Stimulated activated CD8-positive, alpha-beta memory T cell treated with anti-CD3 and anti-CD28 coated beads, Interleukin-15, amount 100 ng/mL, for 48 hours (primary cell): Measurements from ENCODE around the gene UBAP1.
"Not testable (repeated sequence)": the region's sequence is repeated elsewhere in the genome, so short reads cannot be mapped to it uniquely, and the experiment has no call there.

Source experiments
- DNase-seq, 2 donors: peaks; one replicate each; pipeline ENCODE4 v3.0.0-alpha.2; 2020; ENCODE audit warnings: low read depth in 2 of 2

UBAP1 gene

DNA sequence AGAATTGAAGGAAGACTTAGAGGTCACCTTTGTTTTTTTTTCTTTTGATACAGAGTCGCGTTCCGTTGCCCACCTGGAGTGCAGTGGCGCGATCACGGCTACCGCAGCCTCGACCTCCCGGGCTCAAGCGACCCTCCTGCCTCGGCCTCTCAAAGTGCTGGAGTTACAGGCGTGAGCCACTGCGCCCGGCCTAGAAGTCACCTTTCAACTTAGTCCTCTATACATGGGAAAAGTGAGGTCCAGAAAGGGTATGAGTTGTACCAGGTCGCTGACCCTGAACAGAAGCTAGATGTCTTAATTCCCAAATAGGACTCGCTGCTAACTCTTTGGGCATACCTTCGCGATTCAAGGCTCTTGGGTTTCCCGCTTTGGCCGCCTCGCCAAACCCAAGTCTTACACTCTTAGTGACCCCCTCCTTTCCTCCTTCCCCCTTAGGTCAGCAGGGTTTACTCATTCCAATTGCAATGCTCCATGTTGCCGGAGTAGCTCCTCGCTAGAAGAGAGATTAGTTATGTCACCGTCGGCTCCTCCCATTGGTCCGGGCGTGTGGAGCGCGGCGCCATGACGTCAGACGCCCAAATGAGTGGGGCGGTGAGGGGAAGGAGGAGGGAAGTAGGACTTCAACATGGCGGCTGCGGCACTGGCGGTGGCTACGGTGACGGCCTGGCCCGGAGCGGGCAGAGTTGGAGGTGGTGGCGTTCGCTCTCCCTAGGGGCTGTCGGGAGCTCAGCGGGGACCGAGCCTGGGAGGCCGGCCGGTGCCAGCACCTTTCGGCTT lies at the start of gene UBAP1:
Gene UBAP1 (plus strand): TSS at position 608 of the 777 bp plus-strand sequence. CDS start 41,872 bp downstream, outside the sequence.
- peak; percentile 92 to 93 for DNase-seq

DNA sequence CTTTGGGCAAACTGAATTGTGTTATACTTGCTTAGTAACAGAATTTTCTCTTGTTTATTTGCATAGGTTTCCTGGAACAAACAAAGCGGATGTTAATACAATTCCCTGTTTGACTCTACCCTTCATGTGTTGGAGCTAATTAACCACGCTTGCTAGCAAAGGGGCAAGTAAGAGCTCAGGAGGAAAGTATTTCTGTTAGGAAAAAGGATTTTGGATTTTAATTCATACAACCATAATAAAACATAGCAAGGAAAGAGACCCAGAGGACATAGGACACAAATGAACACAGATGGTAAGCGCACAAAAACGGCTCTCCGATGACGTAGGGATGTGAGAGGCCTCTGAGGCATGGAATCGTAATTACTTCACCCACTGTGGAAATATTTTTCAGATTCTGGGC lies 47.3 kb upstream of the UBAP1 start:
- DNase-seq: no peak

DNA sequence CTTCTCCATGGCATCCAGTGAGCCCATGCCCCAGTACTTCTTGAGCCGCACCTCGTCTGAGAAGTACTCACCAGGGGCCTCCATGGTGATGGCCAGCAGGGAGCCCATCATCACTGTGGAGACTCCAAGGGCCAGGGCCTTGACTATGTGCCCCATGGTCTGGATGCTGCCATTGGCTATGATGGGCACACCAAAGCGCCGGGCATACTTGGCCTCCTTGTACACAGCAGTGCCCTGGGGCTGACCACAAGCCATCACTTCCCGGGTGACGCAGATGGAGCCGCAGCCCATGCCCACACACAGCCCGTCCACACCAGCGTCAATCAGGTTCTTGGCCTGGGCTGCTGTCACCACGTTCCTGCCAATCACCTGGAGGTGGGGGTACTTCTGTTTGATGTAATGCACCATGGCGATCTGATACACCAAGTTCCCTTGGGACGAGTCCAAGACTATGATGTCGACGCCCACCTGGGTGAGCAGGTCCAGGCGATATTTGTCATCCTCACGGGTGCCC lies 45.4 kb upstream of the UBAP1 start:
- DNase-seq: no peak

DNA sequence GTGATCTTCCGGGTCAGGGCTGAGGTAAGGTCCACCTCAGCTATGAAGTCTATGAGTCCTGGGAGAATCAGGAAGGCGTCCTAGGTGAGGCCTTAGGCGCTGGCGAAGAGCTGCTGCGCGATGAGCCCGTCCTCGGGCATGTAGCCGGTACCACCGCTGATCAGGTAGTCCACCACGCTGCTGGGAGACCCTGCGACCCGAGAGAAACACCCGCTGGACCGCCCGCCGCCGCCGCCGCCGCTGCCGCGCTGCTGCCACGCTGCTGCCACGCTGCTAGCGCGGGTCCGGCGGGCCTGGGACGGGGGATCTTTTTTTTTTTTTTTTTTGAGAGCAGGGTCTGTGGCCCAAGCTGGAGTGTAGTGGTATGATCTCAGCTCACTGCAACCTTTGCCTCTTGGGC lies 44.3 kb upstream of the UBAP1 start:
- DNase-seq: no peak

DNA sequence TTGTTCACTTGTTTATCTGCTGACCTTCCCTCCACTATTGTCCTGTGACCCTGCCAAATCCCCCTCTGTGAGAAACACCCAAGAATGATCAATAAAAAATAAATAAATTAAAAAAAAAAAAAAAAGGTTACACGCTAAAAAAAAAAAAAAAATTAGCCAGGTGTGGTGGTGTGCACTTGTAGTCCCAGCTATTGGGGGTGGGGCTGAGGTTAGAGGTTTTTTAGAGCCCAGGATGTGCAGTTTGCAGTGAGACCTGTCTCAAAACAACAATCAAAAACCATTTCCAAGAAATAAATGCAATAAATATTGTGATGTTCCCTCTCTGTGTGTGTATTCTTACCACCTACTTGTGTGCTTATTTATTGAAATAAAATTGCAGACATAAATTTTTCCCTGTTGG lies 40.2 kb upstream of the UBAP1 start:
- not testable (repeated sequence) for DNase-seq

DNA sequence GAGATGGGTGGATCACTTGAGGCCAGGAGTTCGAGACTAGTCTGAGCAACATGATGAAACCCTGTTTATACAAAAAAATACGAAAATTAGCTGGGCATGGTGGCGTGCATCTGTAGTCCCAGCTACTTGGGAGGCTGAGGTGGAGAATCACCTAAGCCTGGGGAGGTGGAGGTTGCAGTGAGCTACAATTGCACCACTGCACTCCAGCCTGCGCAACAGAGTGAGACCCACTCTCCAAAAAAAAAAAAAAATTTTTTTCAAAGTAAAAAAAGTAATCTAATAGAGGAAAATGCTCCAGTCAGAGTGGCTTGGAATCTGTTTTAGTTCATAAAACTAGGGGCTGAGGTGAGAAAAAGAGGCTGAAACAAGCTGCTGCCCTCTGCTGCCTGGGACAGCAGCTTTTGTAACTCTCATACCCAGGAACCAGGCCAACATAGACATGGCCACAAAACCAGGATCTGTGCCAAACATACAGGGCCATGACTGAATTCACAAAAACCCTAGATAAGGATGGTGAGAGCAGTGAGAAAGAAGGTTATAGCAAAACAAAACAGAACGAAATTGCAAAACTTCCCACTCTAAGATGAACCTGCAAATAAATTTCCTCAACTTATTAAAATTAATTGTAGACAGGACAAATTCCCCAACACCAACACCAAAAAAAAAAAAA lies 39.2 kb upstream of the UBAP1 start:
- no peak for DNase-seq

DNA sequence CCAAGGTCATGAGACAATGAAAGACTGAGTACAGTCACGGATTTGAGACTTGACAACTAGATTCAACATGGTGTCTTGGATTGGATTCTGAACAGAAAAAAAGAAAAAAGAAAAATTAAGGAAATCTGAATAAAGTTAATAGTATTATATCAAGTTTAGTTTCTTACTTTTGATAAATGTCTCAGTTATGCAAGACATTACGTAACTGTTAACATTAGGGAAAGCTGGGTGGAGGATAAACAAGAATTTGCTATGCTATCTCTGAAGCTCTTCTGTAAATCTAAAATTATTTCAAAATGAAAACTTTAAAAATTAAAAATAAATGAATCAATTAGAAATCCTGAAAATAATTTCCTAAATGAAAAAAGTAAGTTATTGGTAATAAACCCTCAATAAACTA lies 38.0 kb upstream of the UBAP1 start:
- no peak for DNase-seq

DNA sequence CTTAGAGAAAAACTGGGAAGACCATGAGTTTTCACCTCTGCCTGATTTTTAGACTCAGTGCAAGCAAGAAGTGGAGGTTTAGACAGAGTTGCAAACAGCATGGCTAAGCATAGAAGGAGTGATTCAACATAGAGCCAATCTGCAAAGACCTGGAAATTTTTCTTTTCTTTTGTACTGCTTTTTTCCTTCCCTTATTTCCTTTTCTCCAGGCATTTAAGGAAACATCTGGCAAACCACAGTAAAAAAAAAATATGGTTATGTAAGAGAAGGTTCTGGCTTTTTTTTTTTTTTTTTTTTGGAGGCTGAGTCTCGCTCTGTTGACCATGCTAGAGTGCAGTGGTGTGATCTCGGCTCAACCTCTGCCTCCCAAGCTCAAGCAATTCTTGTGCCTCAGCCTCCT lies 35.7 kb upstream of the UBAP1 start:
- DNase-seq: no peak

DNA sequence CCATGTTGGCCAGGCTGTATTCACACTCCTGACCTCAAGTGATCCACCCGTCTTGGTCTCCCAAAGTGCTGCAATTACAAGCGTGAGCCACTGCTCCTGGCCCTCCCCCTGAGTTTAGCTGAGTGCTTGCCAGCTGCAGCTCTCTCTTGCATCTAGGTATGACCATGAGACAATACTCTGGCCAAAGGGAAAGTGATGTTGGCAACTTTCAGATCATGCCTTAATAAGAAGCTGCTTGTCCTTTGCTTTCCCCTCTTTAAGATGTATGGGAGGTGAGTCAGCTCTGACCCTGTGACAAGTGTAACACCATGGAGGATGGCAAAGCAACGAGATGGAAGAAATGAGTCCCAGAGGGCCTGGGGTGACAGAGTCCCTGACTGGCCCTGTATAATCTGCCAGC lies 33.7 kb upstream of the UBAP1 start:
- no peak for DNase-seq

DNA sequence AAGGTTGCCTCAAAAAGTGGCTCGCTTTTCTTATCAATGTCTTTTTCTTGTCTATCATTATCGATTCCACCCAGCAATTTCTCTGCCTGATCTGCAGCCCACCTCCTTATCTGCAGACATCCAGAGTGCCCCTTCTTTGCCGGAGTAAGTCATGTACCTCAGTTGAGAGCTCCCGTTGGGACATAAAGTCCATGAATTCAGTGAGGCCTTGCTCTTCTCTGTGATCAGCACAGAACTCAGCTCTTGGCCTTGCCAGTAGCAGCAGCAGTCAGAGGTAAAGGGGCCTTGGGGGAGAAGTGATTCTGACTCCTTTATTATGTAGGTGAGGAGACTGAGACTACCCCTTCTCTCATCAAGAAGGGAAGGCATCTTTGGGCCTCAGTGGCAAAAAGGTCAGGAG lies 27.4 kb upstream of the UBAP1 start:
- DNase-seq: no peak

DNA sequence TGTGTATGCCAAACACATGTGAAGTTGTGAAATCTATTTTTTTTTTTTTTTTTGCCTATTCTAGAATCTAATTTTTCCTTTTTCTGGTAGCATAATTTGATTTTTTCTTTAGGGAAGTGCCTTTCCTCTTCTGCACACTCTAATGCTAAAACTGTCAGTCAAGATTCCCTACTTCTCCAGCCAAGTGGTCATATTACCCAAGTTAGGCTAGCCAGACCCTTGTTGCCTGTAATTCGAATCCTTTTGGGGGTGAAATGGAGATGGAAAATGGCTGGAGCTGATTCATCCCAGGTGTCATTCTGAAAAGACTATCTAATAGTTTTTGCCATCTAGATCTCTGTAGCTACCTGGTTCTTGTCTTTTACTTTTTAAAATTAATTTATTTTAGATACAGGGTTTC lies 24.8 kb upstream of the UBAP1 start:
- DNase-seq: no peak

DNA sequence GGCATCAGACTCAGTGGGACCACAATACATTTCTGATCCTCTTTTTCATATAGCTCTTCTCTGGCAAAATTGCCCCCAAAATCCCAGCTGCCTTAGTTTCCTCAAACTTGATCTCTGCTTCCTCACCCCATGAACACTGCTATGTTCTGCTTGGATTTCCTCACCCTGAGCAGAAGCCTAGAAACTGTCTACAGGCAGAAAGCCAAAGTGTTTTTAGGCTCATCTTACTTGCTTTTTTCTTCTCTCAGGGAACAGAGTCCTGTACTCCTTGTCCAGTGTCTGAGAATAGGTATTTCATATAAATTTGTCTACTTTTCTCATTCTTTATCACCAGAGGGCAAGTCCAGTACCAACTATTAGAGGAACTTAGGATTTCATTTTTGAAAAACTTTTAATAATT lies 21.5 kb upstream of the UBAP1 start:
- no peak for DNase-seq

DNA sequence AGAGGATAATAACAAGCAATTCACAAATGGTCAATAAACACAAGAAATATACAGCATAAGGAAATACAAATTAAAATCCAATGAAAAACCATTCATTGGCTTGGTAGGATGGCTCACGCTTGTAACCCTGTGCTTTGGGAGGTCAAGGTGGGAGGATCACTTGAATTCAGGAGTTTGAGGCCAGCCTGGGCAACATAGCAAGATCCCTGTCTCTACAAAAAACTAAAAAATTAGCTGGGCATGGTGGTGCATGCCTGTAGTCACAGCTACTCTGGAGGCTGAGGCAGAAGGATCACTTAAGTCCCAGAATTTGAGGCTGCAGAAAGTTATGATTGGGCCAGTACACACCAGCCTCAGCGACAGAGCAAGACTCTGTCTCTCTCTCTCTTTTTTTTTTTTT lies 20.9 kb upstream of the UBAP1 start:
- DNase-seq: no peak

DNA sequence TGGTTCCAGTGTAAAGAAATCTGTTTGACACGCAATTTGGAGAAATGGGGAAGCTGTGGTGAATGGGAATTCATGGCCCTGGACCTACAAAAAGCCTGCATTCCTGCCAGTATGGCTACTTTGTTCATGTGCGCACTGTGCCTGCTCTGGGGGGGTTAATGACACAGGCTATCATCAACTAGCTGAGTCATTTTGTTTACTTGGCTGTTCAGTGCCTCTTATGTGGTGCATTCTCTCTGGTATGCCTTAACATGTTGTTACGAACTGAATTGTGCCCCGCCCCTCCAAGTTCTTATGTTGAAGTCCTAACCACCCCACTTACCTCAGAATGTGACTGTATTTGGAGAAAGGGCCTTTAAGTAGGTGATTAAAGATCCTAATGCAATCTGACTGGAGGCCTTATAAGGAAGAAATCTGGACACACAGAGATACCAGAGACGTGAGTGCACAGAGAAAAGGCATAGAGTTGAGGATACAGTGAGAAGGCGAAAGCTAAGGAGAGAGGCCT lies 20.4 kb upstream of the UBAP1 start:
- no peak for DNase-seq

DNA sequence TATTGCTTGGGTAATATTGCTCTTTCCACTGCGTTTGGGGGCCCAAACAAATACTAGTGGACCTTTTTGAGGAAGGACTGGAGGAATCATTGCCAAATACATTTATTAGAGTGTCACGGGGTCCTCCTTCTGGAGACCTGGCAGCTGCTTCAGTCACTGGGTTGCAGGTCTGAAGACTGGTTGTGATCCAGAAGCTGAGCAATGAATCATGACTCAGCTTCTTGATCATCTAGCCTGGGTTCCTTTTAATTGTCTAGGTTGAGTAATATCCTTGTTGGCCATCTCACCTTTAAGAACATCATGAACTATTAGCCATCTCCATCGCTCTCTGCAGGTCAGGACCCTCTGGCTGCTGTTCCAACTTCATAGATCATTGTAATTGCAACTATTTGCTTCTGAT lies 15.4 kb upstream of the UBAP1 start:
- DNase-seq: no peak

DNA sequence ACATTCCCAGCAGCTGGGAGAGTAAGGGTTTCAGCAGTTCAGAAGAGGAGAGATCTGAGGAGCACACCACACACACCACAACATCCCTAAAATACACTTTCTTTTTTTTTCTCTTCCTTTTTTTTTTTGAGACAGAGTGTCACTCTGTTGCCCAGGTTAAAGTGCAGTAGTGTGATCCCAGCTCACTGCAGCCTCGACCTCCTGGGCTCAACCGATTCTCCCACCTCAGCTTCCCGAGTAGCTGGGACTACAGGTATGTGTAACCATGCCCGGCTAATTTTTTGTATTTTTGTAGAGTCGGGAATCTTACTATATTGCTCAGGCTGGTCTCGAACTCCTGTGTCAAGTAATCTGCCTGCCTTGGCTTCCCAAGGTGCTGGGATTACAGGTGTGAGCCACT lies 9.7 kb upstream of the UBAP1 start:
- DNase-seq: no peak

DNA sequence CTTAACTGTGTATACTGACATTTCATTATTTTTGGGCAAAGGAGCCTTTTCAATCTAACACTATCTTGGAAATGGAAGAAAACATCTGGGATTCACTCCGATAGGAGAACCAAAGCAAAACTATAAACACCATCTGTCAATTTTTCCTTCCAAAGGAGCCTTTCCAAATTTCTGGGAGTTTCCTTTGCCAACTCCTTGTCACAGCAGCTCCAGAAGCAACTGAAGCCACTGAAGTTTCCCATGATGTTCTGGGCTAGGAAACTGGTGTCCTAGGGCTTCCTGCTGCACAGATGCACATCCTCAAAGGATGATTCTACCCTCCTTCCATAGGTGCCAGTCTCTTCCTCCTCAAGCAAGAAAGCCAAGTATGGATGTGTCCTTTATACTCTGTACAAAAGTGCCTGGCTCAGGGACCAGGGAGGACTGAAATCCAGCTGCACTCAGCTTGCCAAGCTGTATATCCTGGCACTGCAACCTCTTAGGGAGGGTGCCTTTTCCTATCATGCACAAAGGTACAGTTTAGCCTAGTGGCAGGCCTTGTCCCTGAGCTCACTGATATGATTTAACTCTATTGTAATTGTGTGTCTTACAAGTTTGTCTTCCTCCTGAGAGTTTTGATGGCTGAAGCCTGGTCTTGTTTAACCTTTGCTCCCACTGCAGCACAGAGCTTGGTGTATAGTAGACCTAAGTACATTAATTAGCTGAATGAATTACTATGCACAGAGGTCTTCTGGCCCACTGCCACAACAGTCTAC lies 8.4 kb upstream of the UBAP1 start:
- no peak for DNase-seq

DNA sequence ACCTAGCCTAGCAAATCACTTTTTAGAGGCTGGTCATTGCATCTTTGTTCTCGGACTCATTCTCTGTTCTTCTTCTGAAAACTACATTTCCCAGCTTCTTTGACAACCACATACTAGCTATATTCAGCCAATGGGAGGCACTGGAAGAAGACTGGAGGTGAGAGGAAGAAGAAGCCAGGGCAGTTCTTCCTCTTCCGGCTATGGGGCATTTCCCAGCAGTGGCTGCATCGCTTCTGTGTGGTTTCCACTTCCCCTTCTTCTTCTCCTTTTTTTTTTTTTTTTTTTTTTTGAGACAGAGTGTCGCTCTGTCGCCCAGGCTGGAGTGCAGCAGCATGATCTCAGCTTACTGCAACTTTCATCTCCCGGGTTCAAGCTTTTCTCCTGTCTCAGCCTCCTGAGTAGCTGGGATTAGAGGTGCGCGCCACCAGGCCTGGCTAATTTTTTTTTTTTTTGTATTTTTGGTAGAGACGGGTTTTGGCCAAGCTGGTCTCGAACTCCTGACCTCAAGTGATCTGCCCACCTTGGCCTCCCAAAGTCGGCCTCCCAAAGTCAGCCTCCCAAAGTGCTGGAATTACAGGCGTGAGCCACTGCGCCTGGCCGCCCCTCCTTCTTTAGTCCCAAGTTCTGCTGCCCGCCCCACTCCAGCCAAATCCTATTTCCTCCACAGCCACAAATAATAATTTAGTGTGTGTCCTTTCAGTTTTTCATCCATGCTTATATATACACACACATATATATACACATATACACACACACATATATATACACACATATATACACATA lies 6.9 kb upstream of the UBAP1 start:
- peak; percentile 10 to 15 for DNase-seq

DNA sequence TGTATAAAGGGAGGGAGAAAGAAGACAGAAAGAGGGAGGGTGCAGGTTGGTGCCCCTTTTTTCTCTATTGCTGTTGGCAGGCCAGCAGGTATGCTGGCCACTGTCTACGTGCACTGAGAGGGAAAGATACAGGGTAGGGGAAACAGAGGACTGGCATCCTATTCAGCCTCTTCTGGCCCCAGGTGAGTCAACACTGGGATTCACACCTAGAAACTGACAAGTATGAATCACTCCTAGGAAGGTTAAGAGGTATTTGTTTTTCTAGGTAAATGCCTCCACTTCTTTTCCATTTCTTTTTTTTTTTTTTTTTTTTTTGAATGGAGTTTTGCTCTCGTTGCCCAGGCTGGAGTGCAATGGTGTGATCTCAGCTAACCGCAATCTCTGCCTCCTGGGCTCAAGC lies 2.8 kb upstream of the UBAP1 start:
- no peak for DNase-seq

DNA sequence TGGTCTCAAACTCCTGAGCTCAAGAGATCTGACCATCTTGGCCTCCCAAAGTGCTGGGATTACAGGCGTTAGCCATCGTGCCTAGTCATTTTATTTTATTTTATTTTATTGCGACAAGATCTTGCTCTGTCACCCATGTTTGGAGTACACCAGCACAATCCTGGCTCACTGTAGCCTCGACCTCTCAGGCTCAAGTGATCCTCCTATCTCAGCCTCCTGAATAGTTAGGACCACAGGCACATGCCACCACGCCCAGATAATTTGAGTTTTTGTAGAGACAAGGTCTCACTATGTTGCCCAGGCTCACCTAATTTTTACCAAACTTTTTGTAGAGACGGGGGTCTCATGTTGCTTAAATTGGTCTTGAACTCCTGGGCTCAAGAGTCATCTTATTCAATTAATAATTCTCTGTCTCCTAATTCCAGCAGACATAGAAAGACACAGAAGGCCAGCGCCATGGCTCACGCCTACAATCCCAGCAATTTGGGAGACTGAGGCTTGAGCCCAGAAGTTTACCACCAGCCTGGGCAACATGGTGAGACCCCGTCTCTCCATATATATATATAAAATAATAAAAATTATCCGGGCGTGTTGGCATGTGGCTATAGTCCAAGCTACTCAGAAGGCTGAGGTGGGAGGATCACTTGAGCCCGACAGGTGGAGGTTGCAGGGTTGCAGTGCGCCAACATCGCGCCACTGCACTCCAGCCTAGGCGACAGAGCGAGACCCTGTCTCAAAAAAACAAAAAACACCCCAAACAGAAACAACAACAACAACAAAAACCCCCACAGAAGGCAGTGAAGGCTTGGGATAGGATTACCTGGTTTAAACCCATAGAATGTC lies 1.0 kb upstream of the UBAP1 start:
- no peak for DNase-seq
